Heart right ventricle (tissue), 16 donors: Measurements from ENCODE around the gene SOD1. TPM values are rescaled to one million over a fixed set of nuclear protein-coding genes. Genes with fewer than 3 reads are reported as not detected.
"Not testable (repeated sequence)": the region's sequence is repeated elsewhere in the genome, so short reads cannot be mapped to it uniquely, and the experiment has no call there.

Source experiments
- ATAC-seq, 8 donors: fragments of 200-7000 bp; cut with Tn5 transposase; one replicate each; pipeline ENCODE4 v1.9.1; 2020; ENCODE audit warnings: mild to moderate bottlenecking in 8 of 8, moderate library complexity in 8 of 8, moderate number of reproducible peaks in 1 of 8
- DNase-seq, 2 donors: peaks; one replicate each; pipeline ENCODE4 v3.0.0-alpha.2; 2020
- H3K27ac ChIP-seq, 10 donors: fragments of 200-600 bp; sonication (generic) in 2 of 10; one replicate each; pipeline versions ENCODE4 v1.5.0 to v1.8.0; 2020 to 2022; ENCODE audit warnings: mild to moderate bottlenecking in 3 of 10
- H3K27me3 ChIP-seq, 7 donors: fragments of 200-600 bp; one replicate each; pipeline ENCODE4 v1.8.0; 2021 to 2022; ENCODE audit warnings: mild to moderate bottlenecking in 2 of 7
- H3K36me3 ChIP-seq, 9 donors: fragments of 200-600 bp; sonication (generic) in 1 of 9; one replicate each; pipeline versions ENCODE4 v1.5.0 to v1.8.0; 2020 to 2022; ENCODE audit warnings: mild to moderate bottlenecking in 2 of 9
- H3K4me1 ChIP-seq, 9 donors: fragments of 200-600 bp; sonication (generic) in 1 of 9; one replicate each; pipeline versions ENCODE4 v1.5.0 to v1.8.0; 2020 to 2022; ENCODE audit warnings: mild to moderate bottlenecking in 4 of 9
- H3K4me3 ChIP-seq, 10 donors: fragments of 200-600 bp; sonication (generic) in 2 of 10; one replicate each; pipeline versions ENCODE4 v1.5.0 to v1.8.0; 2020 to 2022; ENCODE audit warnings: mild to moderate bottlenecking in 7 of 10, moderate library complexity in 2 of 10
- H3K9me3 ChIP-seq, 11 donors: fragments of 200-600 bp in 10 of 11; sonication (generic) in 2 of 11; one replicate each; pipeline versions ENCODE4 v1.5.0 to v1.8.0; 2013 to 2022; ENCODE audit warnings: mild to moderate bottlenecking in 2 of 11, control low read depth in 1 of 11, moderate library complexity in 1 of 11
- WGBS, 2 donors: extraction: QIAGEN DNeasy Blood & Tissue Kit; methylation state at CpG; one replicate each; pipeline ENCODE4 v1.1.7; 2013; ENCODE audit warnings: inconsistent platforms in 1 of 2; 5-methylcytosine and 5-hydroxymethylcytosine counted together
- intact Hi-C, 10 donors: fragments of 100-400 bp; cut with DNase I; formaldehyde crosslinking; loops; one replicate each; pipeline versions ENCODE4 v1.11.1 to v1.14.2; 2022
- polyA plus RNA-seq, 2 donors: library from polyadenylated mRNA; stranded (reverse); fragments of 200-250 nt; gene quantifications; one replicate each; pipeline ENCODE4 v1.2.3, GENCODE V29; 2013
- total RNA-seq, 10 donors: library from RNA; stranded (reverse); fragmentation: NEBNext Ultra II Directional in 3 of 10; extraction: Animal tissue kit (Norgen Biotek cat#: 25700) in 3 of 10; gene quantifications; one replicate each; pipeline versions ENCODE4 v1.2.1 to v1.2.4, GENCODE V29; 2021 to 2023
- TF ChIP-seq, protein P1 (sequence below), 9 donors: fragments of 200-600 bp; sonication (generic) in 2 of 9; IDR thresholded peaks; one replicate each; pipeline versions ENCODE4 v1.5.0 to v1.8.0; 2021 to 2022; ENCODE audit warnings: antibody characterized with exemption in 9 of 9, mild to moderate bottlenecking in 5 of 9, moderate library complexity in 1 of 9
- donor health status: Arrhythmogenic right ventricular cardiomyopathy.
- donor health status: ischemic (EF 13 %, LVEDD 7.1; RV severe dilation, severe dysfunction).
- donor health status: healthy with polysubstance abuse.
- donor health status: DM: no; HTN: yes; CAD: no.
- donor health status: DM: no; HTN: no; CAD: no.
- donor health status: ischemic (EF 25% LVEDD 6.9; RV normal size, moderate dysfunction).
- donor health status: ischemic (EF 25% LVEDD 5.7; RV mildly dilated, moderate dysfunction).
- donor health status: healthy.
- donor health status: DM: yes; HTN: yes; CAD: no.
- donor health status: Ischemic cardiomyopathy.
- donor health status: ischemic (EF 35%, LVEDD 5.7; RV mildly dilated, moderate dysfunction).
- donor health status: nonischemic (EF 11% LVEDD 7.7; RV severe dilation, severe dysfunction).
- donor health status: DM: yes; HTN: yes; CAD: no.
- donor health status: PGD.
- donor health status: ischemic (EF 29% LVEDD 5.4; RV normal size, mild dysfunction).
- donor health status: nonischemic (EF 23%, LVEDD 6.1; RV moderate dilation, normal function).

SOD1 gene
- total and polyA plus RNA-seq, 12 donors, result 358 to 456 (median 420) TPM

DNA sequence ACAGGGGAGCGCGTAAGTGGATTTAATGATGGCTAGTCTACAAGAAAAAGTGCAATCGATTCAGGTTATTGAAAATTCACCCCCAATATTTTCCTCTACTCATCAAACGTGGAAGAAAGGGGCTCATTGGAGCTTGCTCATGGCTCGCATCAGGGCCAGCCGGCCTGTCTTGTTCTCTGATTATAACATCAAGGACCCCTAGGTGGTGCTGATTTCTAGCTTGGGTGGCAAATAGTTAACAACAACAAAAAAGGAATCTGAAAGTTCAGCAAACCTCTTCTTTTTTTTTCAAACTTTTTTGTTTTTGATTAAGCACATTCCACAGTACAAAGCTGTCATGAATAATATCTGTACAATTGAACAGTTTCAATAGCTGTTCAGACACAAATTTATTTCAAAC lies 35.8 kb upstream of the SOD1 start:
- TF ChIP-seq, protein P1, sequence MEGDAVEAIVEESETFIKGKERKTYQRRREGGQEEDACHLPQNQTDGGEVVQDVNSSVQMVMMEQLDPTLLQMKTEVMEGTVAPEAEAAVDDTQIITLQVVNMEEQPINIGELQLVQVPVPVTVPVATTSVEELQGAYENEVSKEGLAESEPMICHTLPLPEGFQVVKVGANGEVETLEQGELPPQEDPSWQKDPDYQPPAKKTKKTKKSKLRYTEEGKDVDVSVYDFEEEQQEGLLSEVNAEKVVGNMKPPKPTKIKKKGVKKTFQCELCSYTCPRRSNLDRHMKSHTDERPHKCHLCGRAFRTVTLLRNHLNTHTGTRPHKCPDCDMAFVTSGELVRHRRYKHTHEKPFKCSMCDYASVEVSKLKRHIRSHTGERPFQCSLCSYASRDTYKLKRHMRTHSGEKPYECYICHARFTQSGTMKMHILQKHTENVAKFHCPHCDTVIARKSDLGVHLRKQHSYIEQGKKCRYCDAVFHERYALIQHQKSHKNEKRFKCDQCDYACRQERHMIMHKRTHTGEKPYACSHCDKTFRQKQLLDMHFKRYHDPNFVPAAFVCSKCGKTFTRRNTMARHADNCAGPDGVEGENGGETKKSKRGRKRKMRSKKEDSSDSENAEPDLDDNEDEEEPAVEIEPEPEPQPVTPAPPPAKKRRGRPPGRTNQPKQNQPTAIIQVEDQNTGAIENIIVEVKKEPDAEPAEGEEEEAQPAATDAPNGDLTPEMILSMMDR (IDR thresholded peaks at IDR 0.05), result no peak
- Histone ChIP-seq H3K4me3 (no peak overlapping the region), H3K27me3 (no peaks in the 10 kb centered on the region), H3K9me3 (peaks cover 0 to 8% (median 0%) of the 10 kb centered on the region in 11 donors), H3K4me1 (no peaks in the 10 kb centered on the region), H3K27ac (no peak overlapping the region), H3K36me3 (no peaks in the 10 kb centered on the region)
- WGBS, 2 donors, result 72 to 76% methylated on average over 6 of the region's 6 CpGs
- DNase-seq (no peak), ATAC-seq (no peak)
- intact Hi-C loops, result no loop called here

DNA sequence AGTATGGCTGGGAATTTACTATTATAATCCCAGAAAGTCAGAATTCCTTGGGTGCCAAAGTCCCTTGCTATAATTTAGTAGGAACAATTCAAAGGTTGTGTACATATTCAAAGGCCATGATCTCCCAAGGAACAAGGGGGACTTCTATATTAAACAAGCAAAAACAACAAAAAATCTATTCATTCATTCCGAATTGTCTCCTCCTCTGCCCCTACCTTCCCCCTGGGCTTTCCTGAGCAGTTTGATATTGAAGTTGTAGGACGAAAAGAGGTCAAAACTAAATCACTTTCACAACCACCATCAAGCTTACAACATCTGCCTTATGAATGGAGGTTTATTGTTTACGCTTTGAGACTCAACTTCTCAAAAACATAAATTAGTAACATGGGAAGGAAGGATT lies 35.3 kb upstream of the SOD1 start:
- H3K4me3 ChIP-seq, result no peak overlapping the region
- no peaks in the 10 kb centered on the region for H3K4me1 ChIP-seq
- DNase-seq, result no peak
- no peak overlapping the region for H3K27ac ChIP-seq
- WGBS, 2 donors, result 81 to 88% methylated on average over 3 of the region's 3 CpGs
- H3K9me3 ChIP-seq, result peaks cover 0 to 6% (median 0%) of the 10 kb centered on the region in 11 donors
- no peaks in the 10 kb centered on the region for H3K36me3 ChIP-seq
- TF ChIP-seq, protein P1 (IDR thresholded peaks at IDR 0.05), result no peak
- no peaks in the 10 kb centered on the region for H3K27me3 ChIP-seq
- intact Hi-C loops, result no loop called here
- ATAC-seq, result no peak

DNA sequence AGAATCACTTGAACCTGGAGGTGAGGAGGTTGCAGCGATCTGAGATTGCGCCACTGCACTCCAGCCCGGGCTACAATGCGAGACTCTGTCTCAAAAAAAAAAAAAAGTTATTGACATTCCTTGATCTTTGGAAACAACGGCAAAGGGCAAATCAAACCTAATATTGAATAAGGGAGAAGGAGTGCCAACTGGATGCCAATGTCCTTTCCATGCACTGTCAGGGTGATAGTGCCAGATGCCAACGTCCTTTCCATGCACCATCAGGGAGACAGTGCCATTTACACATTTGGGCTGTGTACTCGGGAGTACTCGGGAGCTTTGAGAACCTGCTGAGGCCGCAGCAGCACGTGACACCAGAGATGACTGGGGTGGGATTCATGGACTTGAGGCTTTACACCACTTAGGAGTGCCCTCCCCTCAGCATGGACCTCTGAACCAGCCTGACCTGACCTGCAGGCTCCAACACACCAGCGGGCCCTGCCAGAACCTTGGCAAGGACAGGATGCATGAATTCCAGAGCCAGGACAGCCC lies 34.5 kb upstream of the SOD1 start:
- TF ChIP-seq, protein P1 (IDR thresholded peaks at IDR 0.05), result no peak
- 91 to 92% methylated on average over 11 of the region's 11 CpGs for WGBS, 2 donors
- H3K27ac ChIP-seq, result no peak overlapping the region
- H3K4me1 ChIP-seq, result no peaks in the 10 kb centered on the region
- DNase-seq, result no peak
- no peak overlapping the region for H3K4me3 ChIP-seq
- no peaks in the 10 kb centered on the region for H3K27me3 ChIP-seq
- no peaks in the 10 kb centered on the region for H3K36me3 ChIP-seq
- intact Hi-C loops, result no loop called here
- no peak for ATAC-seq
- H3K9me3 ChIP-seq, result no peaks in the 10 kb centered on the region

DNA sequence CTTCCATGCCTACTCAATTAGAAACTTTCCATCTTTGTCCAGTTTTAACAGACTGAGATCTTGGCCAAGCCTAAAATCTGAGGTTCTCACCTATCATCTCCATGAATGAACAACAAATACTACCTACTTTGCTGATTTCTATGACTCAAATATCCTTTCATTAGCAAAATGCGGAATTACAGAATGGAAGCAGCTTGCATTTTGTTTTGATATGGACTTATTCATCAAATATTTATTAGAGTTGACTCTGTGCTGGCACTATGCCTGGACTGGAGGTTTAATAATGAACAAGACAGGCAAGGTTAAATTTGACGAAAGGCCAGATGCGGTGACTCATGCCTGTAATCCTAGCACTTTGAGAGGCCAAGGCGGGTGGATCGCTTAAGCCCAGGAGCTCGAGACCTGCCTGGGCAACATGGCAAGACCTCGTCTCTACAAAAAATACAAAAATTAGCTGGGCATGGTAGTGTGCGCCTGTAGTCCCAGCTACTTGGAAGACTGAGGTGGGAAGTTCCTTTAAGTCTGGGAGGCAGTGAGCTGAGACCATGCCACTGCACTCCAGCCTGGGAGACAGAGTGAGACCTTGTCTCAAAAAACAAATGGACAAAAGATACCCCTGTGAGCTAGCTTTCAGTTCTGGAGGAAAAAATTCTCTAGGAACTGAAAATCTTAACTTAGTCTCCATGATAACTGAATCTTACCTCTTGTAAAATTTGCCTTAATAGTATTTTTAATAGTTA lies 29.4 kb upstream of the SOD1 start:
- TF ChIP-seq, protein P1 (IDR thresholded peaks at IDR 0.05), result no peak
- peak in 1 of 8 donors; percentile 47 for ATAC-seq
- Histone ChIP-seq H3K4me1 (peaks cover 0 to 4% (median 0%) of the 10 kb centered on the region in 9 donors), H3K9me3 (no peaks in the 10 kb centered on the region), H3K27me3 (no peaks in the 10 kb centered on the region), H3K4me3 (no peak overlapping the region), H3K36me3 (no peaks in the 10 kb centered on the region), H3K27ac (no peak overlapping the region)
- DNase-seq, result no peak
- intact Hi-C loops, result no loop called here
- WGBS, 2 donors, result 65 to 68% methylated on average over 8 of the region's 8 CpGs

DNA sequence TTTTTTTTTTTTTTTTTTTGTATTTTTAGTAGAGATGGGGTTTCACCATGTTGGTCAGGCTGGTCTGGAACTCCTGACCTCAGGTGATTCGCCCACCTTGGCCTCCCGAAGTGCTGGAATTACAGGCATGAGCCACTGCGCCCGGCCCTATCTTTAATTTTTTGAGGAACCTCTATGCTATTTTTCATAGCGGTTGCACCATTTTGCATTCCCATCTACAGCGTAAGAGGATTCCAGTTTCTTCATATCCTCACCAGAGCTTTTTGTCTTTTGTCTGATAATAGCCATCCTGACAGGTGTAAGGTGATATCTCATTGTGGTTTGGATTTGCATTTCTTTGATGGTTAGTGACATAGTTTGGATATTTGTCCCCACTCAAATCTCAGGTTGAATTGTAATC lies 27.6 kb upstream of the SOD1 start:
- H3K36me3 ChIP-seq, intact Hi-C loops, H3K9me3 ChIP-seq, H3K27me3 ChIP-seq, H3K4me3 ChIP-seq, H3K4me1 ChIP-seq, ATAC-seq, H3K27ac ChIP-seq, DNase-seq: not testable (repeated sequence)
- WGBS, 2 donors, result 96 to 97% methylated on average over 6 of the region's 6 CpGs
